Adrenal gland (tissue), 5 donors: ENCODE data around the gene RET.

Experiments
- CTCF ChIP-seq, 6 experiments: fragments of 450-650 bp in 4 of 6; fragments of 200-600 bp in 2 of 6; sonication (generic) in 1 of 6; IDR thresholded peaks; 1 replicate in 5 of 6; 2 replicates in 1 of 6; pipeline versions ENCODE4 v1.5.1 to v1.8.0; 2016 to 2021; ENCODE audit warnings: antibody characterized with exemption in 6 of 6, mild to moderate bottlenecking in 2 of 6, moderate library complexity in 1 of 6
- POLR2A ChIP-seq, 2 donors: fragments of 450-650 bp; IDR thresholded peaks; one replicate each; pipeline ENCODE4 v1.6.1; 2017; ENCODE audit warnings: antibody characterized with exemption in 2 of 2, mild to moderate bottlenecking in 2 of 2, moderate library complexity in 1 of 2
- donor health status: DM: no; HTN: no; CAD: no.

DNA sequence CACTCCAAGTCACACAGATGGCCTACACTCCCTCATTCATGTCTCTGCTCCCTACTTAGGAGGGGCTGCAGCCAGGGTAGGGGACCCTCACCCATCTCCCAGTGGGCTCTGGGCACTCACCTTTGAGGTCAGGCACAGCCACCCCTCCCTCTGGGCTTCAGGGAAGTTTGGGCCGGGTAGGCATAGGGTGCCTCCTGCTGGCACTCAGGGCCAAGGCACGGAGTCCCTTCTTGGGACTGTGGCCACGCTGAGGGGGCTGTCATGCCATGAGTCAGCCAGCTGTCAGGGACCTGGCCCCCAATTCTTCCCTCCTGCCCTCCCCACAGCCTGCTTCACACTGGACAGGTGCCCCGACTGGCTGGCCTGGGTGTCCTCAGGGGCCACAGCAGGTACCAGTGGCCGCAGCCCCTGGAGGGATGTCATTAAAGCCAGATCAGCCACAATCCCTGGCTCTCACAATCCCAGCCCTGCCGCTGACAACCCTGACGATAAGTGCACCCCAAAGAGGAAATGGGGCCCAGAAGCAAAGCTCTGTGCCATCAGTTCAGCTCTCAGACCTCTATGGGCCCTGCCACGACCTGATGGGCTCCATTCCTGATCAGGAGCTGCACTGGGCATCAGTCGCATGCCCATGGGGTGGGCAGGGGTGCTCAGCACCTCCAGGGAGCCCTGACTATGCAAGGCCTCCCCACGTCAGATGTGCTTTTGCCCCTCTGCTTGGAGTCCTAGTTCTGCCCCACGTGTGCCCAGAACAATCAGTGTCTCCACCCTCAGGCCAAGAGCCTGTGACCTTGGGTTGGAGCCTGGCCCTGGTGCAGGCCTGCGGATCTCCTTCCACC is 34.1 kb upstream of the RET start:
- no peak for TF ChIP-seq CTCF (IDR thresholded peaks at IDR 0.05)
- TF ChIP-seq POLR2A (IDR thresholded peaks at IDR 0.05) = no peak
